NCI-H2029 (cell line): ENCODE measurements around the gene SIRPB1.
"Not testable (repeated sequence)": the region's sequence is repeated elsewhere in the genome, so short reads cannot be mapped to it uniquely, and the experiment has no call there.

Experiments used
- DNase-seq: peaks from one replicate; lab custom pipeline; 2025; lab: John Stamatoyannopoulos, UW

The SIRPB1 gene

GRCh38 chr20:1636621-1637020, 16.8 kb upstream of the SIRPB1 start:
- no peak for DNase-seq

GRCh38 chr20:1635291-1635979, 15.6 kb upstream of the SIRPB1 start:
- no peak for DNase-seq

DNA sequence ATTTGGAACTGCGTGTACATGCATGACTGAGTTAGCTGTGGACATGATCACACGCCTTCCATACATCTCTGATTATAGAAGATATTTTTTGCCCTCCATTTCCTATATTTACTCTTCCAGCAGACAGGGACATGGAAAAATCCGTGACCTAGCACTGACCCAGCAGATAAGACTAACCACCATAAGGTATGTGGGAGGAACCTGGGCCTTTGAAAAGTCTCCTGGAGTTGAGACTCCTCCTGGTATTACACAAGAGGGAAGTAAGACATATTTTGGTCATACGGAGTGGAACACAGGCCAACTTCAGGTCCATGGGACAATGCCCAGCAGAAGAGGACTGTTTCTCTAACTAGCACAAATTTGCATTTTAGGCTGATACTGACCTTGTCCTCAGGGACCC, 13.7 kb upstream of the SIRPB1 start:
- no peak for DNase-seq

DNA sequence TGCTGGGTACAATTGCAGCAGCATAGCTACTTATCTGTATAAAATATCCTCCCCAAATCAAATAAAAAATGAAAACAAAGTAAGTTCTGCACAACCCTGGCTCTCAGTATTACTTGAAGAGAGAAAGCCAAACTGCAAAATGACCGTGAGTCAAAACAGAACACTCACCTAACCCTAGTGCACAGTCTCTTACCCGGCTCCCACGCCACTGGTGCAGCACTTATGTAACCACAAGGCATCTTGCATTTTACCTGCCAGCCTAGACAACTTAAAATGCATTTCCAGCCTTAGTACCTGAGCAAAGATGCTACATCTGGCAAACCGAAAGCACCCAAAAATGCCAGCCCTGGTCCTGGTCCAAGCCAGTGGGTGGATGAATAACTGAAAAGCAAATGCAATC, 12.4 kb upstream of the SIRPB1 start:
- no peak for DNase-seq

DNA sequence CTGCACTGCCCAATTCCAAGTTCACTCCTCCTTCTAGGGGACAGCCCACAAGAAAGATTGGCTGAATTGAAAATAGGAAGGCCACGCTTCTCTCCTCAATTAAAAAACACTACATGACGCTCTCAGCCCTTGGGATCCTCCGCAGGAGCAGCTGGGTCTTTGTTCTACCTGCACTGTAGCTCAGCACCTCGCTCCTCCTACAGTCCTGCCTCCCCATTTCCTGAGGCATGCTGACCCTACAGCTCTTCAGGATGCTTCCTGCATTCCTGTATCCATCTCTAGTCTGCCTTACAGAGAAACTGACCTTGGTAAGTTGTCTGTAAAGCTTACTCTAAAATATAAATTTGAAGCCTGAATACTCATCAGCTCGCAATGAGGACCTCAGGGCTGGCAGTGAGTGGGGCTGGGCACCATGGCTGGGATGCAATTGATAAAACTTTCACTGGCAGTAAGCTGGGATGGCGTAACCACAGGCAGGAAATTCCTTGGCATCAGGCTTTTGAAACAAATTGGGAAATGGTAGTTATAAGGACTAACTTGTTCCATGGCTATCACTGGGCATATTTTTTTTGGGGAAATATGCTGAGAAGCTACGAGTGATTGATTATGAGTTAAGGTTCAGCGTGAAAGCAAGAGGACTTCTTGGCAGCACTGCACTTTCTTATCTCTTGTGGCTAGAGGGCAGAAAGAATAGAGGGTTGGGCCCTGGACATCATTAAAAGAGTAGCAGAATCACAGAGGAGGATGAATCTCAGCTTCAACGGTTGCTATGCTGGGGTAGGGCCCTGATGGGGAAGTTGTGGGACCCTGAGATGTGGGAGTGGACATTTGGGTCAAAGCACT, 11.7 kb upstream of the SIRPB1 start:
- no peak for DNase-seq

DNA sequence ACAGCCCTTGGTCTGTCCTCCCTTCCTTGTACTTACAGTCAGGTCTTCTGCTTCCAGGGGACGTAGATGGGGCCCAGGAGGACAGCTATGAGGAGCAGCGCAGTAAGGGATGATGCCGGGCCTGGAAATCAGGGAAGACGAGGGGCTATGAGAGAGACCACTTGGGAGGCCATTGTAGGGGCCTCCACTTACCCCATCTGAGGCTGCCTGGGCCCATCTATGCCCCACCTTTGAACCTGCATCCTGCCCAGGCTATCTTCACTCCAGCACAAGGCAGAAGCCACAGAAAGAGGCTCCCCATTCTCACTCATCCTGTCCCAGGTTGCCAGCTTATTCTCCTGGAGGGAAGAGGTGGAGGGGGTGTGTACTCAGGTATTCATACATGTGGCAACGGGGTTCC, 10.4 kb upstream of the SIRPB1 start:
- DNase-seq = no peak

DNA sequence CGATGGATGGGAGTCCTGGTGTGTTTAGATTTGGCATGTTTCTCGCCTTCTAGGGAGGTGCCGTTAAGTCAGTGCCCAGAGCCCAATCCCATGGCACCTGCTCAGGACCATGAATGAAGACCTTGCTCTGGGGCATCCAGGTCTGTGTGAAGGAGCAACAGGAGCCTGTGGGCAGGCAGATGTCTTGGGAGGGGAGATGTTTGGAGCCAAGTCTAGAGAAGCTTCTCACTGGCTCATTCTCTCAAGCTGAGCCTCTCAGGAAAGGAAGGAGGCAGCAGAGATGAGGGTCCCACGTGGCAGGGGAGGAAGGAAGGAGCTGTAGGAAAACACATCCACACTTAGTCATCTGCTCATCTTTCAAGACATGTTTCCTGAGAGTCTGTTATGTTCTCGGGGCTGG, 9.5 kb upstream of the SIRPB1 start:
- DNase-seq = no peak

- no peak for DNase-seq
Measured at GRCh38 chr20:1628621-1629020, 8.8 kb upstream of the SIRPB1 start.

GRCh38 chr20:1627200-1627550, 7.4 kb upstream of the SIRPB1 start:
- DNase-seq = no peak

GRCh38 chr20:1626528-1627199, 6.9 kb upstream of the SIRPB1 start:
- no peak for DNase-seq

DNA sequence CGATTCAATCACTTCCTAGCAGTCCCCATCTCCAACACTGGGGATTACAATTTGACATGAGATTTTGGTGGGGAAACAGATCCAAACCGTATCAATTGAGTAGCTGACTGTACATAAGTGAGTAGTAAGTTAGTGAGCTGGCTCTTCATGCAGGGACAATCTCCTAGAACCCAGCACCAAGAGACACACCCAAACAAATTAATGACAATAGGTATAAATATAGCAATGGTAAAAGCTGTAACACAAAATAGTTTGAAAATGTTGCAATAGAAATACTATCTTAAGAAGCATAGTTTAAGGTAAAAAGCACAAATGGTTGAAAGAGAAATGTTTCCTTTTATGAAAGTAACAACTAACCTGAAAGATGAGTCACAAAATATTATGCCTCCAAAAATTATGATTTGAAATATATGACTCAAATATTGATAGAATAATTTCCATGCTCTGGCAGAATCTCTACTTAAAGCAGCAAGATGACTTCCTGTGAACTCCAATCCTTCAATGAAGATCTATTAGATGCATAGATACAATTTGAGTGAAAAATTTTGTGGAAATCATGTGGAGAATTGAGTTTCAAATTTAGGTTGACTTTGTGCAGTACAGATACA, 5.4 kb upstream of the SIRPB1 start:
- no peak for DNase-seq

DNA sequence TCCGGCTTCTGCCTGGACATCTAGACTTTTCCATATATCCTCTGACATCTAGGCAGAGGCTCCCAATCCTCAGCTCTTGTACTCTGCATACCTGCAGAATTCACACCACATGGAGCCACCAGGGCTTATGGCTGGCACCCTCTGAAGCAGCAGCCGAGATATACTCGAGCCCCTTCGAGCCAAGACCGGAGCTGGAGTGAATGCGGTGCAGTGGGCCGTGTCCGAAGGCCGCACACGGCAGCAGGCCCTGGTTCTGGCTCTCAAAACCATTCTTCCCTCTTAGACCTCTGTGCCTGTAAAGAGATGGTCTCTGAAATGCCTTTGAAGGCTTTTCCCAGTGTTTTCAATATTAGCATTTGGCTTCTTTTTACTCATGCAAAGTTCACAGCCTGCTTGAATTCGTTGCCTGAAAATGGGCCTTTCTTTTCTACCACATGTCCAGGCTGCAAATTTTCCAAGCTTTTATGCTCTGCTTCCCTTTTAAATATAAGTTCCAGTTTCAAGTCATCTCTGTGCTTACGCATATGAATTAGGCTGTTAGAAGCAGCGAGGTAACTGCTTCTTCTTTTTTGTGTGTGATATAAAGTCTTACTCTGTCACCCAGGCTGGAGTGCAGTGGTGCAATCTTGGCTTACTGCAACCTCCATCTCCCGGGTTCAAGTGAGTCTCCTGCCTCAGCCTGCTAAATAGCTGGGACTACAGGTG, 3.8 kb upstream of the SIRPB1 start:
- DNase-seq = no peak

DNA sequence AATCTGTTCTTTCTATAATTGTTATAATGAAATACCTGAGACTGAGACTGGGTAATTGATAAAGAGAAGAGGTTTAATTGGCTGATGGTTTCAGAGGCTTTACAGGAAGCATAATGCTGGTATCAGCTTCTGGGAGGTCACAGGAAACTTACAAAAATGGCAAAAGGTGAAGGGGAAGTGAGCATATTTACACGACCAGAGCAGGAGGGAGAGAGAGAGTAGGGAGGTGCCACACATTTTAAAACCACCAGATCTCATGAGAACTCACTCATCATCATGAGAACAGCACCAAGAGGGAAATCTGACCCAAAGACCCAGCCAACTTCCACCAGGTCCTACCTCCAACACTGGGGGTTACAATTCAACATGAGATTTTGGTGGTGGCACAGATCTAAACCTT, 2.6 kb upstream of the SIRPB1 start:
- DNase-seq = no peak

- DNase-seq = no peak
Measured at GRCh38 chr20:1621316-1621715, 1.5 kb upstream of the SIRPB1 start.

GRCh38 chr20:1618954-1619540, 762 bp downstream of the SIRPB1 start:
- DNase-seq = no peak

GRCh38 chr20:1618479-1618878, 1.3 kb downstream of the SIRPB1 start:
- DNase-seq = no peak

GRCh38 chr20:1616858-1617434, 2.9 kb downstream of the SIRPB1 start:
- no peak for DNase-seq

- DNase-seq = not testable (repeated sequence)
Measured at GRCh38 chr20:1610404-1610803, 9.4 kb downstream of the SIRPB1 start.

GRCh38 chr20:1608678-1609347, 11.0 kb downstream of the SIRPB1 start:
- DNase-seq = not testable (repeated sequence)

GRCh38 chr20:1600736-1601135, 19.1 kb downstream of the SIRPB1 start:
- no peak for DNase-seq

- DNase-seq = no peak
Measured at GRCh38 chr20:1595333-1595732, 24.5 kb downstream of the SIRPB1 start.
